Measurements from ENCODE around the gene CLEC4F.

The CLEC4F gene

GRCh38 chr2:70833246-70833645 is 12.8 kb upstream of the CLEC4F start:
- no peak for TF ChIP-seq GATA2 (IDR thresholded peaks at IDR 0.05; ENCODE audit: low read depth, low read length)
- no peak for TF ChIP-seq GATA3 (IDR thresholded peaks at IDR 0.05; ENCODE audit: low read depth, low read length)

DNA sequence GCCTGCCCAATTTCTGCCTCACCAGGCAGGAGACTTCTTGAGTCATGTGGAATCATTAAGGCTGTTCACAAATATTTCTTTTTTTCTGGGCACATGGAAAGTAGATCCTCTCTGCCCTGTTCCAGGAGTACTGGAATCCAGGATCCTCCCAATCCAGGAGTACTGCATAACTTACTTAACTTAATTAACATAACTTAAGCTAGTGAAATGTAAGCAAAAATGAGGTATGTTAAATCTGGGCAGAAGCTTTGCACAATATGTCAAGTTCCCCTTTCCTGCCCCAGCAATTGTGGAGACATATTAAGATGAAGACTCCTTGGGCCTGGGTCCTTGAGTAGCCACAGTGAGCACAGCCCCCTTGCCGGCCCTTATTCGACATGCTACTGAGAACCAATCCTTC is 12.0 kb upstream of the CLEC4F start:
- TF ChIP-seq GATA3 (IDR thresholded peaks at IDR 0.05; ENCODE audit: low read depth, low read length) (no peak), GATA2 (IDR thresholded peaks at IDR 0.05; ENCODE audit: low read depth, low read length) (no peak)

- TF ChIP-seq GATA3 (IDR thresholded peaks at IDR 0.05; ENCODE audit: low read depth, low read length), result no peak
- TF ChIP-seq GATA2 (IDR thresholded peaks at IDR 0.05; ENCODE audit: low read depth, low read length), result no peak
Observed at GRCh38 chr2:70831861-70832260, 11.5 kb upstream of the CLEC4F start.

DNA sequence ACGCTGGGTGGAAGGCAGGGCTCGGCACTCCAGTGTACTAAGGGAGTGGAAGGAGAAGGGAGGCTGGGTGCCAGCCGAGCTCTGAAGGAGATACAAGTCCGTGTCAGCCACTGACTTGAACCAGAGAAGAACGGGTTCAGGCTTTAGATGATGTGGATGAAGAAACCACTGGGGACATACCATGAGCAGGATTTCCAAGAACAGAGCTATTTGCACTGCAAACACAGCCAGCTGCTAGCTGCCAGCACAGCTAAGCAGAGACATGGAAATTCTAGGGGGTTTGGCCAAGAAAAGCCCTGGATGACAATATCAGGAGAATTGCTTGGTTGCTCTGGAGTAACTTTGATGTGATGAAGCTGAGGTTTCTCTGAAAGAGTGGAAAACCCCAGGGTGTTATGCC is 10.0 kb upstream of the CLEC4F start:
- no peak for TF ChIP-seq GATA2 (IDR thresholded peaks at IDR 0.05; ENCODE audit: low read depth, low read length)
- TF ChIP-seq GATA3 (IDR thresholded peaks at IDR 0.05; ENCODE audit: low read depth, low read length), result no peak

GRCh38 chr2:70829916-70830315 is 9.5 kb upstream of the CLEC4F start:
- TF ChIP-seq GATA3 (IDR thresholded peaks at IDR 0.05; ENCODE audit: low read depth, low read length), result no peak
- no peak for TF ChIP-seq GATA2 (IDR thresholded peaks at IDR 0.05; ENCODE audit: low read depth, low read length)

DNA sequence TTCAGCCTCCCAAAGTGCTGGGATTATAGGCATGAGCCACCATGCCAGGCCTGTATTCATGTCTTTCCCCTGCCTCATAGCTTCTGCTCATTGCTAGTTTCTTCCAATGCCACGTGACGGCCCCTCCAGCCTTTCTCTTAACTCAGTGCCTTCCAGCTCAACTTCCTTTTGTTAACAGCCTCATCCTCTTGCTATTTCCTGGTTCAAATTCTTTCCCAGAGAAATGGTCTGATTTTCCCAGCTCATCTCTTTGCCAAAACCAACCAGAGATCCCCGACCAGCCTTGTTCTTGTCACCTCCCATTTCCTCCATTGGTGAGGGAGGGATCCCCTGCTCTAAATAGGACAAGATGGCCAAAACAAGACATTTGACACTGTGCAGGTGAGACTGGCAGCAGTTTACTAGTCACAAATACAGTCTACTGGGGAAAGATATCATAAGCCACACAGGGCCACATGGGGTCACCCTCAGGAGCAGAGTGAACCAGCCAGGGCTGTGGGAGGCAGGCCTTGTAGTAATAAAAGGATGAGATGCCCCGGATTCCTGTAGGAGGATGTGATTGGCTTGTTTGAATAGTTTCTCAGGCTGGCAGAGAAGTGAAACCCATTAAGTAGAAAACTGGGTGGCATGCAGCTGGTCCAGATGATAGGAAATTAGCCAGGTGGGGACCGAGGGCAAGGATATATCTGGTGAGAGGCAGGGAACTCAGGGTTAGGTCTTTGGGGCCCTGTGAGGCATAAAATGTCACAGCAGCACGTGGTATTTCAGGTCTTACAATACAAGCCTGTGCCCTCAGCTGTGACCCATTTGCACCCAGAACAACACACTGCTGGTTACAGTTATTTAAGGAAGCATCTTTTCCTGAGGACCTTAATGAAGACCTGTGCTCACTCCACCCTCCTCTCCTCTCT is 8.8 kb upstream of the CLEC4F start:
- no peak for TF ChIP-seq GATA3 (IDR thresholded peaks at IDR 0.05; ENCODE audit: low read depth, low read length)
- no peak for TF ChIP-seq GATA2 (IDR thresholded peaks at IDR 0.05; ENCODE audit: low read depth, low read length)

- TF ChIP-seq GATA2 (IDR thresholded peaks at IDR 0.05; ENCODE audit: low read depth, low read length), result no peak
- TF ChIP-seq GATA3 (IDR thresholded peaks at IDR 0.05; ENCODE audit: low read depth, low read length), result no peak
Observed at GRCh38 chr2:70828115-70828514, 7.7 kb upstream of the CLEC4F start.

DNA sequence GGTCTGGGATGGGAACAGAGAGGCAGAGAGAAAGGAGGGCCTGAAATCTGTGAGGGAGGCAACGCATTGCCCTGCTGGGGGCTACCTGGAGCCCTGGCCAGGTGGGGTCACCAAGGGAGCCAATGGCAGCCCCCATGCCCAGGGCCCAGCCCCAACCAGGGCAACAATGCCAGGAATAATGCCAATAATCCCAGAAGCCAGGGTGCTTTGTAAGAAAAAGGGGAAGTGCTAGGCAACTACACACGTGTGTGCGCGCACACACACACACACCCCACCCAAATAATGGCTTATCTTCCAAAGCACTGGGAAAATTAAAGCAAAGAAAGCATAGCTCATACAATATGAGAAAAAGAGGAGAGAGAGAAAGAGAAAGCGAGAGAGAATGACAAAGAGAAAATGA is 7.0 kb upstream of the CLEC4F start:
- TF ChIP-seq GATA2 (IDR thresholded peaks at IDR 0.05; ENCODE audit: low read depth, low read length) (no peak), GATA3 (IDR thresholded peaks at IDR 0.05; ENCODE audit: low read depth, low read length) (no peak)

GRCh38 chr2:70826696-70827350 is 6.4 kb upstream of the CLEC4F start:
- TF ChIP-seq GATA3 (IDR thresholded peaks at IDR 0.05; ENCODE audit: low read depth, low read length) (no peak), GATA2 (IDR thresholded peaks at IDR 0.05; ENCODE audit: low read depth, low read length) (no peak)

DNA sequence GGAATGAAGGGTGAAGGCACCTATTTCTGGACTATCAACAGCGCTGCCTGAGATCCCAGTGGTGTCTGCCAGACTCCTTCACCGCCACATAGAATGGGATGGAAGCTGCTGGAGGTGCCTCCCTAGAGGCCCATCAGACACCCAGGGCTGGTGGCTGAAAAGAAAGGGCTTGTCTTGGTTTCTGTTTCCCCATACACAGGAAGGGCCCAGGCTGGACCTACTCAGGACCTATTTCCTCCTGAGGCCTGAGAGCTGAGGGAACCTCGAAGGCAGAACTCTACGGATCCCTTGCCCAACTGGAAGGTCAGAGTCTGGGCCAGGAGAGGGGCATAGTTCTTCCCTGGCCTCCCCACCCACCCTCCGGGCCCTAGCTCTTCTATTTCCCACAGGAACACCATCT is 2.9 kb upstream of the CLEC4F start:
- no peak for TF ChIP-seq GATA3 (IDR thresholded peaks at IDR 0.05; ENCODE audit: low read depth, low read length)
- TF ChIP-seq GATA2 (IDR thresholded peaks at IDR 0.05; ENCODE audit: low read depth, low read length), result no peak

- TF ChIP-seq GATA2 (IDR thresholded peaks at IDR 0.05; ENCODE audit: low read depth, low read length) (no peak), GATA3 (IDR thresholded peaks at IDR 0.05; ENCODE audit: low read depth, low read length) (no peak)
Observed at GRCh38 chr2:70822843-70823242, 2.4 kb upstream of the CLEC4F start.

DNA sequence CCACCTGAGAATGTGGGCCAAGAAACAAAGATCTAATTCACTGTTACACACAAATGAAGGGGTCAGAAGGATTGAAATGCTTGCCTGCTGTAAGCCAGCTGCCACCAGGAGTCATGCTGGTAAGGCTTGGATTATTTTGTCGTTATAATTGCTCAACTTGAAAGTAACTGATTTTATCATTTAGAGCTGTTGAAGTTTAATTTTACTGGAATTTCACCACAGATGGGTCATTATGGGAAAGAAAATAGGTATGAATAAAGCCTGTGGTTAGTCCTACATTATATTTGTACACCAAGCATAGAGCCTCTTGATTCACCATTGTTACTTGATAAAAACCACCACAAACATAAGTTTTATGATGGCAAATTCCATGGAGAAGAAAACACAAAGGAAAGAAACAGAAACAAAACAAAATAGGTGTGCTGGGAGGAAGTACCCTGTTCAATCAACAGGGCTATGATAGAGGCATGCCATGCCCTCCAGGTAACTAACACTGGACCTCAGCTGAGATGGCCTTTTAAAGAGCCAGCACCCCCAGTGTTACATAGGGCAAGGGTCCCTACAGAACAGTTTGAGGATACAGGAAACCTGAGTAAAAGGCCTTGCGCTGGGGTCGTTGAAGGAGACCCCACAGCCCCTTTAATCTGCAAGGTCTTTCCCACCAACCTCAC is 3.0 kb downstream of the CLEC4F start:
- TF ChIP-seq GATA2 (IDR thresholded peaks at IDR 0.05; ENCODE audit: low read depth, low read length) (no peak), GATA3 (IDR thresholded peaks at IDR 0.05; ENCODE audit: low read depth, low read length) (no peak)

- TF ChIP-seq GATA2 (IDR thresholded peaks at IDR 0.05; ENCODE audit: low read depth, low read length) (no peak), GATA3 (IDR thresholded peaks at IDR 0.05; ENCODE audit: low read depth, low read length) (no peak)
Observed at GRCh38 chr2:70816726-70817125, 3.7 kb downstream of the CLEC4F start.
